DOHH2 (cell line): ENCODE results near the gene LMX1A.

Experiments used
- H3F3A ChIP-seq: fragments of 200-600 bp; sonication (generic), shearing (Covaris generic); 2 replicates; pipeline ENCODE4 v1.6.0; 2016; ENCODE audit warnings: antibody characterized with exemption, mild to moderate bottlenecking; ENCODE audit not compliant: control insufficient read depth, insufficient read depth
- H3K27ac ChIP-seq: fragments of 200-600 bp; sonication (generic); 2 replicates; pipeline ENCODE4 v1.5.1; 2014; ENCODE audit warnings: low read depth, mild to moderate bottlenecking, low read length, moderate library complexity
- H3K27me3 ChIP-seq: fragments of 200-600 bp; sonication (generic); 2 replicates; pipeline ENCODE4 v1.6.1; 2014; ENCODE audit warnings: mild to moderate bottlenecking, low read length, mixed read lengths; ENCODE audit not compliant: control insufficient read depth
- H3K36me3 ChIP-seq: fragments of 200-600 bp; sonication (generic); 2 replicates; pipeline ENCODE4 v1.6.1; 2014; ENCODE audit warnings: mild to moderate bottlenecking, low read length, moderate library complexity, mixed read lengths; ENCODE audit not compliant: control insufficient read depth
- H3K4me1 ChIP-seq: fragments of 200-600 bp; sonication (generic); 2 replicates; pipeline ENCODE4 v1.6.1; 2014; ENCODE audit warnings: mild to moderate bottlenecking, low read length, mixed read lengths; ENCODE audit not compliant: control insufficient read depth
- H3K4me2 ChIP-seq: fragments of 200-600 bp; sonication (generic); 2 replicates; pipeline ENCODE4 v1.6.0; 2014; ENCODE audit warnings: mild to moderate bottlenecking, low read length, moderate library complexity
- H3K4me3 ChIP-seq: fragments of 200-600 bp; sonication (generic); 2 replicates; pipeline ENCODE4 v1.5.1; 2014; ENCODE audit warnings: mild to moderate bottlenecking, low read length, mixed read lengths
- H3K79me2 ChIP-seq: fragments of 200-600 bp; sonication (generic); 2 replicates; pipeline ENCODE4 v1.6.1; 2014; ENCODE audit warnings: mild to moderate bottlenecking, low read length, mixed read lengths; ENCODE audit not compliant: control insufficient read depth
- H3K9me2 ChIP-seq: fragments of 200-600 bp; sonication (generic); replicated peaks from 2 replicates; pipeline ENCODE4 v1.6.1; 2014; ENCODE audit warnings: mild to moderate bottlenecking, low read length, mixed read lengths; ENCODE audit not compliant: control insufficient read depth
- H3K9me3 ChIP-seq: fragments of 200-600 bp; sonication (generic); 2 replicates; pipeline ENCODE4 v1.6.1; 2014; ENCODE audit warnings: antibody characterized with exemption, low read length, mixed read lengths; ENCODE audit not compliant: control insufficient read depth, insufficient read depth
- H4K20me1 ChIP-seq: fragments of 200-600 bp; sonication (generic); 2 replicates; pipeline ENCODE4 v1.6.0; 2014; ENCODE audit warnings: low read depth, mild to moderate bottlenecking, antibody characterized with exemption, low read length, moderate library complexity; ENCODE audit not compliant: control insufficient read depth, insufficient read depth
- CTCF ChIP-seq: fragments of 200-600 bp; sonication (generic); IDR thresholded peaks from one replicate; pipeline ENCODE4 v1.5.1; 2014; ENCODE audit warnings: antibody characterized with exemption, mild to moderate bottlenecking, low read depth, low read length; ENCODE audit not compliant: poor library complexity, severe bottlenecking
- EZH2phosphoT487 ChIP-seq: fragments of 200-600 bp; sonication (generic); IDR thresholded peaks from 2 replicates; pipeline ENCODE4 v1.6.1; 2017; ENCODE audit warnings: borderline replicate concordance, mild to moderate bottlenecking, antibody characterized with exemption, low read length, moderate library complexity, mixed read lengths

Gene LMX1A

DNA sequence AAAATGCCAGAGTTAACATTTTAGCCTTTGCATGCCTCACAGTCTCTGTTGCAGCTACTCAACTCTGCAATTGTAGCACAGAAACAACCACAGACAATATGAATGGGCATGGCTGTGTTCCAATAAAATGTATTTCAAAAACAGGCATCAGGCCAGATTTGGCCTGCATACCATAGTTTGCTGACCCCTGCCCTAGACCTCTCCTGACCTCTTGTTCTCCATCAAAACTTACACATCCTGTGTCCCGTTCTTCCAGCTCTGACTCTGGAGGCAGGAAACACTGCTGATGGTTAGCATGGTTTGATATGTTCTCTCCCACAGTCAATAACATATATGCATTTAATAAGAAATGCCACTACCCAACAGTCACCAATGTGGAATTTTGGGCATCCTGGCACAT lies 138.6 kb downstream of the LMX1A start:
- H3K79me2 ChIP-seq, result no peaks in the 10 kb centered on the region
- H3K36me3 ChIP-seq, result no peaks in the 10 kb centered on the region
- H3K27ac ChIP-seq, result no peak overlapping the region
- TF ChIP-seq CTCF (no peak), EZH2phosphoT487 (no peak)
- H3K4me1 ChIP-seq, result no peaks in the 10 kb centered on the region
- H3K4me2 ChIP-seq, result no peak overlapping the region
- no peaks in the 10 kb centered on the region for H3K9me3 ChIP-seq
- H3F3A ChIP-seq, result no peaks in the 10 kb centered on the region
- H3K4me3 ChIP-seq, result no peak overlapping the region
- H4K20me1 ChIP-seq, result no peaks in the 10 kb centered on the region
- H3K27me3 ChIP-seq, result peaks cover 7% of the 10 kb centered on the region; the same call in 1 of the 2 replicates
- H3K9me2 ChIP-seq, result no peaks in the 10 kb centered on the region

DNA sequence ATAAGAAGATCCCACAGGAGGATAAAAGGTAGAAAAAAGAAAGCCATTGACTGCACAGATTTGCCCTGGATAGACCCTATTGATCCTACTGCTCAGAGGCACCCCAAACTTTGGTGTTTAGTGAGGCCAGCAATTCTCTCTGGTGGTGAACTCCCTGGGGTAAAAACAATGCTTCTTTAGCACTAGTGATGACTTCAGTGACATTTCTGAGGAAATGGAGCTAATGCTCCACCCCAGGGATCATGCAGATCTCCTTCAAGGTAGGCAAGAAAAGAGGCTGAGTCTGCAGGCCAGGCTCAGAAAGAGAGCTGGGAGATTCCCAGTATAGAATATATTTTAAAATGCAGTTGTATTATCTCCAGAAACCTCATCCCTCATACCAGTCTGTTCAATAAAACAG lies 140.3 kb downstream of the LMX1A start:
- Histone ChIP-seq H3K9me3 (no peaks in the 10 kb centered on the region), H3K27me3 (peaks cover 7% of the 10 kb centered on the region; the same call in 1 of the 2 replicates), H3K79me2 (no peaks in the 10 kb centered on the region), H3K36me3 (no peaks in the 10 kb centered on the region), H3K4me1 (no peaks in the 10 kb centered on the region), H3F3A (no peaks in the 10 kb centered on the region), H3K9me2 (no peaks in the 10 kb centered on the region), H4K20me1 (no peaks in the 10 kb centered on the region), H3K4me3 (no peak overlapping the region), H3K27ac (no peak overlapping the region), H3K4me2 (no peak overlapping the region)
- no peak for TF ChIP-seq EZH2phosphoT487
- no peak for TF ChIP-seq CTCF

GRCh38 chr1:165215676-165216075 lies 140.8 kb downstream of the LMX1A start:
- Histone ChIP-seq H3F3A (no peaks in the 10 kb centered on the region), H3K4me3 (no peak overlapping the region), H3K9me3 (no peaks in the 10 kb centered on the region), H4K20me1 (no peaks in the 10 kb centered on the region), H3K4me1 (no peaks in the 10 kb centered on the region), H3K27me3 (peaks cover 7% of the 10 kb centered on the region; the same call in 1 of the 2 replicates), H3K27ac (no peak overlapping the region), H3K9me2 (no peaks in the 10 kb centered on the region), H3K4me2 (no peak overlapping the region), H3K79me2 (no peaks in the 10 kb centered on the region), H3K36me3 (no peaks in the 10 kb centered on the region)
- TF ChIP-seq CTCF (no peak), EZH2phosphoT487 (no peak)

DNA sequence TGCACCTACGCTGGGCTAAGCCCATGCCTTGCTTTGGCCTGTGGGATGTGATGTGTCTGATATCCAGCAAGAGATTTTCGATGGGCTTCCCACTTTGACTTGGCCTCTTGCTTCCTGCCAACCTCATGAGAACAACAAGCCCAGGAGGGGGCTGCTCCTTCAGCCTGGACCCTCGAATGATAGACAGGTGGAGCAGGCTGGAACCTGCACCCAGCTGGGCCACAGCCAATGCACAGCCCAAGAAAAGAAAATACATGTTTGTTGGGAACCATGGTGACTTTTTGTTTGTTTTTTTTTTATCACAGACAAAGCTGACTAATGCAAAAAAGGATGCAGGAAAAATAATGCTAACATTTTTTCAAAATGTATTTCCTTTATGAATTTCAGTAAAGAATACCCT lies 144.3 kb downstream of the LMX1A start:
- Histone ChIP-seq H3K4me2 (no peak overlapping the region), H3K79me2 (no peaks in the 10 kb centered on the region), H3K9me3 (no peaks in the 10 kb centered on the region), H3K36me3 (no peaks in the 10 kb centered on the region), H3K4me1 (no peaks in the 10 kb centered on the region), H3K27ac (no peak overlapping the region), H3K9me2 (no peaks in the 10 kb centered on the region), H3K27me3 (no peaks in the 10 kb centered on the region), H4K20me1 (no peaks in the 10 kb centered on the region), H3F3A (no peaks in the 10 kb centered on the region), H3K4me3 (no peak overlapping the region)
- TF ChIP-seq EZH2phosphoT487 (no peak), CTCF (no peak)
